Stimulated activated CD8-positive, alpha-beta memory T cell treated with anti-CD3 and anti-CD28 coated beads, Interleukin-4, amount 100 ng/mL, for 48 hours (primary cell): ENCODE results near the gene BIN1.
"Not testable (repeated sequence)": the region's sequence is repeated elsewhere in the genome, so short reads cannot be mapped to it uniquely, and the experiment has no call there.

Experiments used
- DNase-seq: peaks from one replicate; pipeline ENCODE4 v3.0.0-alpha.2; 2020

Gene BIN1

DNA sequence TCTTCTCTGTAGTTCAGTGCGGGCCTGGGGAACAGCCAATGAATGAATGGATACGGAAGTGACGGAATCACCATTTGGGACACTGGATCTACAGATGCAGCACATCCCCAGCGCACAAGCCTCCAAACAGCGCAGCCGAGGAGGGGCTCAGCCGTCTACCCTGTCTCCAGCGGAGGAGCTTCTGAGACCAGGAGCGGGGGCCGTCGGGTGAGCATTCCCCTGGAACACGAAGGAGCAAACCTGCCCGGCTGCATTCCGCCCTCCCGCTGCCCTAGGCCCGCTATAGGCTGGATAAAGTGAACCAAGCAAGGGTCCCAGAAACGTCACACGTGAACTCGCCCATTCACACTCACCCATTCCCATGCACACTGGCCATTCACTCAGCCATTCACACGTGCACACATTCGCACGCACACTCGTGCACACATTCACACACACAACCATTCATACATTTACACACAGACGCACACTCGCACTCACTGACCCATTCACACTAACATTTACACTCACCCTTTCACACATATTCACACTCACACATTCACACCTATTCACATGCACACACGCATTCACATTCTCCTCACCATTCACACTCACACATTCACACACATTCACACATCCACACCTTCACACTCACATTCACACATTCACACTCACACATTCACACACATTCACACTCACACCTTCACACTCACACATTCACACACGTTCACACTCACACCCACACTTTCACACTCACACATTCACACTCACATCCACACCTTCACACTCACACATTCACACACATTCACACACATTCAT is 63.4 kb downstream of the BIN1 start:
- DNase-seq: no peak

DNA sequence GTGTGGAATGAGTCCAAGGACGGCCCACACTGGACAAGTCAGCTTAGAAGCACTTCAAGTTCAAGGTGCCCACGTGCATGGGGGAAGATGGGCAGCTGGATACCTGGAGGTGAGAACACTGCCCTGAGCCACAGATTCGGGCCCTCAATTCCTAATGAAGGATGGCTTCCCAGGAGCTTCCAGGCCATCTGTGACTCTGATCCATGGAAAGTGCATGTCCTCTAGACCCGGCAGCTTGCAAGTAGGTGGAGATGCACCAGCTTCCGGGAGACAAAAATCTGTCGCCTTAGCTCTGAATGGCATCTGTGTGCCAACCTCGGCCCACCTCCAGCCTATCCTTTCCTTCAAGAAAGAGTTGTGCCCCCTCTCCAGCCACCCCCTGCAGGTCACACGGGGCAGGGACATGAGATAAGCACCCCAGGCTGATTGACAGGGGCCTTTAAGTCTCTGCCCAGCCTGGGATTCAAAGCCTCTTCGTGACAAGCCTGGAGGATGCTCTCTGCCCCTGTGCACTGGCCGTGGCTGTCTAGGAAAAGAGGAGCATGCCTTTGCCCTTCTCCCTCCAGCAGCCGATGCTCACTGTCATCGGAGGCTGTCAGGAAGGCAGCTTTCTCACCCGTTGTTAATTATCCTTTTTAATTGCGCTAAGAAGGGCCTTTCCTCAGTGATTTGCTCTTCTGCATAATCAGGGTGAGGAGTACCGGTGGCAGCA is 65.5 kb downstream of the BIN1 start:
- DNase-seq: no peak

DNA sequence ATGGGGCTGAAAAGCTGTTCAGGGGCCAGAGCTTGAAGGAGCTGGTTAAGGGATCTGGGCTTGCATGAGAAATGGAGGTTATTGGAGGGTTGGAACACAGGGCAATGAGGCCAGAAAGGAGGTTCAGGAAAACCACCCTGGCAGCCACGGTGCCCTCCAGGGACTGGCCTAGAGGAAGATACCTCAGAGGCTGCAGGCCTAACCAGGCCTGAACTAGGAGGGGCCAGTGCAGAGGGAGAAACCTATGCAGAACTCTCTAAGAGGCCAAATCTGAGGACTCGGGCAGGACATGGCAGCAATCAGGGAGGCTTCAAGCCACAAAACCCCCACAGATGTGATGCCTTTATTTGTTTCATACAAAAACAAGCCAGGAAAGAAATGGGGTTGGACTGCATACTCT is 66.8 kb downstream of the BIN1 start:
- DNase-seq: no peak

DNA sequence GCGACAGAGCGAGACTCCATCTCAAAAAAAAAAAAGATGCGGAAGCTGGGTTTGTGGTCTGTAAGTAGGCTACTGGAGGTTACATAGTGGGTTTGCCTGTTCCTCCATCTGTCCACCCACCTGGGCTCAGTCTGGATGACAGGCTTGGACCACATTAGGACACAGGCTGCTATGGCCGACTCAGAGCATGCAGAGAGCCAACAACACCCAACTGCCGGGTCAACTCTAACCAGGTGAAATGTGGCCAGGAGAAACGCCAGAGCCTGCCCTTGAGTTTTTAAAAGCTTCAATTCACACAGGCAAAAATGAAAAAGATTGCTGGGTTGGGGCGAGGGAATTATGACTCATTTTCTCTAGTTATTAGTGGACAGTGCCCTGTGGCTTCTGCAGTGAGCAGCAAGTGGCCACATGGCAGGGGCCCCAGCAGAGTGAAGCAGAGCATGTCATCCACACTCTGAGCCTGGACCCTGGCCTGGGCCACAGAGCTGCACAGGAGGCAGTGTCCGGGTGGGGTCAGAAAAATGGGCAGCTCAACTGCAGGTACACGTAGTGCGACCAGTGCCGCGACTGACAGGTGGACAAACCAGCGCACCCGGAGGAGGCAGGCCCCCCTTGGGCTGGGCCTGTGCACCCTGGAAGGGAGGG is 67.4 kb downstream of the BIN1 start:
- DNase-seq: no peak

DNA sequence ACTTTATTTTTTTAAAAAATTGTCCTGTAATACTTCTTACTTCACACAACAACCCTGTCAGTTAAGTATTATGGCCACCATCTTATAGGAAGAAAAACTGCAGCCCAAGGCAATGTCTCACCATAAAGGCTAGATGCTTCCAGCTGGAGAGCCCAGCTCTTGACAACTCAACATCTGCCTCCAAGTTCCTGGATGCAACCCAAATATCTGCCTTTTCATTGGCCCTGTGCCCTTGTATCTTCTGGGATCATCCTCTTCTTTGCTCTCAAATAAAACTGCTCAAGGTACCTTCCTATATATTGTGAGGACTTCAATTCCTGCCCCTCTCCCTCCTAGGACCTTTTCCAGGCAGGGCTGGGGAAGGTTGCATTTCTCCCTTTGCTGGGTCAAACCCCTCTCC is 69.5 kb downstream of the BIN1 start:
- DNase-seq: no peak

DNA sequence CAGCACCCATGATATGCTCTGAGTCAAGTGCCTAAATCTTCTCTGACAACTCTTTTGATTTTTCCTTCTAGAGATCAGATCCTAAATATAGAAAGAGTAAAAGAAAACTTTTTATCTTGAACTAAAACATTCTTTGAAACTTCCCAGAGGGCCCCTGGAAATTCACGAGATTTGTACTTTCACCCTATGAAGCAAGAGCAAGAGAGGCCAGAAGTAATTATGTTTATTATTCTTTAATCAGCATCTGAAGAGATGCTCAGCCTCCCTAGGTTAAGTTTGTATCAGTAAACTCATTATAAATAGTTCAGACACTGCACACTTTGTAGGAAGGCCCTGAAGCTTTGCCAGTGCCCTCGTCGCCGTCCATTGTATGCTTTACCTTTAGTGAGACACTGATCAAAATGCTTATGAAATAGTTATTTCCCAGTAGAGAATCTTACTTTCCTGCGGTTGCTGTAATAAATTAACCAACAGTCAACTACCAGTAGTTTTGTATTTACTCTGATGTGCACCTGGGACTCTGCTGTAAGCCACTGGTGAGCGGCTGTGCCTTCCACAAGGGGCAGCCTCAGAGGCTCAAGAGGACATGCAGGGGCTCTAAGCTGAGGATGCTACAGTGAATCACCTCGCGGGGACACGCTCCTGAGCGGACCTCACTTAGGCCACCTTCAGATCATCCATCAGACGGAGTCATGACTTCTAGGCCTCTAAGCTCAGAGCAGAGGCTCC is 71.9 kb downstream of the BIN1 start:
- no peak for DNase-seq

DNA sequence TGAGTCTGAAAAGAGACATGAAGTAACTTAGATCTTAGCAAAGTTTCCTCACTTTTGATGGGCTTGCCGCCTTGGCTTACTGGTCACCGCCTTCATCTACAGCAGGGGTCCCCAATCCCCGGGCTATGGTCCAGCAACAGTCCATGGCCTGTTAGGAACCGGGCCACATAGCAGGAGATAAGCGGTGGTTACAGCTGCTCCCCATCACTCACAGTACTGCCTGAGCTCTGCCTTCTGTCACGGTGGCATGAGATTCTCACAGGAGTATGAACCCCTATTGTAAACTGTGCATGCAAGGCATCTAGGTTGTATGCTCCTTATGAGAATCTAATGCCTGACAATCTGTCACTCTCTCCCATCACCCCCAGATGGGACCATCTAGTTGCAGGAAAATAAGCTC is 72.9 kb downstream of the BIN1 start:
- no peak for DNase-seq

DNA sequence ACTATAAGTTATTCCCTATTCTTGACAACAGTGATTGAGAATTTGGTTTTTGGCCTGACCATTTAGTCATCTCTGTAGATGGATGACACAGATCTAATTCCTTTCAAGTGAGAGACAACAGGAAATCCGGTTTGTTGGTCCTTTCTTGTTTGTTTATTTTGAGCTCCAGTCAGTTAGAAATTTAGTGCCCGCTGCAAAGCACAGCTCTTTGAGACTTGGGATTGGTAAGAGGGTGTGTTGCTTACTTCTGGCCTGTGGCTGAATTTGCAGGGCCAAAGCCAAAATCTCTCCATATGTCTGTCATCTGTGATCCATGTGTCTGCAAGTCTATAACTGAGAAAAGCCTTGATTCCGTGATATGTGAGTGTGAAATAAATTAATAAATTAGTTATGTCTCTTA is 74.3 kb downstream of the BIN1 start:
- DNase-seq: no peak

DNA sequence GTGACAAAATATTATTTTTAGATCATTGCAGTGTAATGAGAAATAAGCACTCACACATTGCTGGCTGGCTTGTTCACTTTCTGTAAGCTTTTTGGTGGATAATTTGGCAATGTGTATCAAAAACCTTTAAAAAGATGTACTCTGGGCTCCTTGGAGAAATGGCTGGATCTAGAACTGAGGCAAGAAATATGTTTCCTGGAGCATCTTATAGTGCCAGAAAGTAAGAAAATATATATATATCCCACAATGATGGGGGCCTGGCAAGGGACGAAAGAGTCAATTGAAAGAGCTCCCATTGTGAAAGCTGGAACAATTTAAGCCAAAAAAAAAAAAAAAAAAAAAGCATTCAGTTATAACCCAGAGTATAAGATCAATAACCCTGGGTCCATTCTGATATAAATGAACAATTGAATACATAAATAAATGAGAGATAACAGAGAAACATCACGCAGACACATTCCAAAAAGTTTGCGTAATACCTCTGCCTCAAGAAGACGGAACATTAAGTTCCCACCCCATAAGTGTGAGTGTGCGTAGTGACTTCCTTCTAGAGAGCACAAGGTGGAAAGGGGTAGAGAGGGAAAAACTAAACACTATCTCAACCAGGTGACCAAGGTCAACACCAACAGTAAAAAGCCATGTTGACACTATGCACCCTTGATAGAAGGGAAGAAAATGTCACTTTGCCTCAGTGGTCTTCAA is 77.5 kb downstream of the BIN1 start:
- no peak for DNase-seq

DNA sequence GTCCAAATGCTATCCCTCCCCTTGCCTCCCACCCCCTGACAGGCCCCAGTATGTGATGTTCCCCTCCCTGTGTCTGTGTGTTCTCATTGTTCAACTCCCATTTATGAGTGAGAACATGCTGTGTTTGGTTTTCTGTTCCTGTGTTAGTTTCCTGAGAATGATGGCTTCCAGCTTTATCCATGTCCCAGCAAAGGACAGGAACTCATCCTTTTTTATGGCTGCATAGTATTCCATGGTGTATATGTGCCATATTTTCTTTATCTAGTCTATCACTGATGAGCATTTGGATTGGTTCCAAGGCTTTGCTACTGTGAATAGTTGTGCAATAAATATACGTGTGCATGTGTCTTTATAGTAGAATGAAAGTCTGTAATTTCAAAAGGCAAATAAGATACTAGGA is 78.2 kb downstream of the BIN1 start:
- not testable (repeated sequence) for DNase-seq

DNA sequence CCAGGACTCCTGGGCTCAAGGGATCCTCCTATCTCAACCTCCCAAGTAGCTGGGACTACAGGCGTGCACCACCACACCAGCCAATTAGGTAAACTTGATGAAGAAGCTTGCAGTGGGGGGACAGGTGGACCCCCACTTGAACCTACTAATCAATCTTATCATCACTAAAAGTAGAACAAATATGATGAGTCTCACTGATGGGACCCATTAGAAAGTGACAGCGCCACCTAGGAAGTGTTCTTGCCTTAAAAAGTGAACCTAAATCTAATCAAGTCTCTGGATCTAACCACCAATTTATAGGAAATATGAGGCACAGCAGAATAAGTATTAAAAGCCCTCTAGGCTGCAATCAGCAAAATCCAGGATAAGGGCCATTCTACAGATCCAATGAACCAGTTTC is 79.2 kb downstream of the BIN1 start:
- no peak for DNase-seq

DNA sequence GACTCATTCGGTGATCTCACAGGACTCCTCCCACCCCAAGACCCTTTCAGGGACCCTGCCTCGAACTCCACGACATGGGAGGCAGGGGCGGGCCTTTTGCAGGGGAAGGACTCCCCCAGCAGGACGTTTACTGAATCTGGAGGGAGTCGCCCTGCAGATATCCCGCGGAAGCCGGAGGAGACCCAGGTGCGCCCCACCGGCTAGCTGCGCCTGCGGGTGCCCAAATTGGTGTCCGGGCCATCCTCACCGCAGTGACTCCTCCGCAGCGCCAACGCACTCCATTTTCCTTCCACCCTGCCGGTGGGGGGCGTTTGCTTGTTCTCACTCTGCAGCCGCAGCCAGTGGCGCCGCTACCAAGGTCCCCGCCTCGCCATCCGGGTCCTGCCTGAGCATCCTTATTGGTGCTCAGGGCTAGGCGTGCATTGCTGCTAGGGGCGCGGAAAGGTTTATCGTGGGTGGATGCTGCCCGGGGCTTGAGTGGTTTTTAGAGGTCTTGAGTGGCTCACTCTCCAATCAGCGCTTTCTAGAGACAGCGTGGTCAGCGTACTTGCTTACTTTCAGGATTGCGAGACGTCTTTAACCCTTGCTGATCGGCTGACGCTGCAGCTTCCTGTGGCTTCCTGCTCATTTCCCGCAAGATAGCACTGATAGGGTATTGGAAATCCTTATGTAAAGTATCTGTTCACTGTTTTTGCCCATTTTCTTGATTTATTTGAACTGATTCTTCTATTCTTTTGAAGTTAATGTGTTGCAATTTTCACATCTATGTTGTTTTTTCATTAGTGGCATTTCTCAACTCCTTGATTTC is 81.4 kb downstream of the BIN1 start:
- peak; percentile 82 for DNase-seq

DNA sequence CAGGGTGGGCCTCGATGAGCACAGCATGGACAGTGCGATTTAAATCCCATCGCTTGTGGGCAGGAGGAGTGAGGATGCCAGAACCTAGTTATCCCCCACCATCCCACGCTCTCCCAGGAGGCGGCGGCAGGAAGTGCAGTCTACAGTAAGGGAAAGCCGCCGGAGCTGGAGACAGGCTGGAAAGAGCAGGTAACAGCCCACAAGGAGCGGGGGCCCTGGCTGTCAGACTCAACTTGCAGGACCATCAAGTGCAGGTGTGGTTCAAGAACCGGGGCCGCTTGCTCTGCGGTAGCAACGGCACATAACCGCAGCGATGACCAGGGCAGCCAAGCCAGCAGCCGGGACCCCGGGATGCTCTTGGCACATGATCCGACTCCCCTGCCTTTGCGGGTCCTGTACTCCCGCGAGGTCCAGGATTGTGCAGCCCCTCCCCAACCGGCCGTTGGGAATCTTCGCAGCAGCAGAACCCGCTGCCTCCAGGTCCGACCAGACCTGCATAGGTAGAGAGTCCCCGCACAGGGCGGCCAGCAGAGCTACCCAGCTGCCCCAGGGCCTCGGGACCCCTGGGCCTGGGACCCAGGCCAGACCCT is 82.1 kb downstream of the BIN1 start:
- DNase-seq: no peak

DNA sequence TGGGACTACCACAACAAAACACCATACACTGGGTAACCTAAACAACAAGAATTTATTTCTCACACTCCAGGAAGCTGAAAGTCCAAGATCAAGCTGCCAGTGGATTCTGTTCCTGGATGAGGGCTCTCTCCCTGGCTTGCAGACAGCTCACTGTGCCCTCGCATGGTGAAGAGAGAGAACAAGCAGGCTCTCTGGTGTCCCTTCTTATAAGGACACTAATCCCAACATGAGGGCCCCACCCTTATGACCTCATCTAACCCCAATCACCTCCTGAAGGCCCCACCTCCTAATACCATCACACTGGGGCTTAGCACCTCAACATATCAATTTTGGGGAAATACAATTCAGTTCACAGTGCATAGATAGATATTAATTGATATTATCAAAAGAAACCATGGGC is 83.5 kb downstream of the BIN1 start:
- DNase-seq: no peak

DNA sequence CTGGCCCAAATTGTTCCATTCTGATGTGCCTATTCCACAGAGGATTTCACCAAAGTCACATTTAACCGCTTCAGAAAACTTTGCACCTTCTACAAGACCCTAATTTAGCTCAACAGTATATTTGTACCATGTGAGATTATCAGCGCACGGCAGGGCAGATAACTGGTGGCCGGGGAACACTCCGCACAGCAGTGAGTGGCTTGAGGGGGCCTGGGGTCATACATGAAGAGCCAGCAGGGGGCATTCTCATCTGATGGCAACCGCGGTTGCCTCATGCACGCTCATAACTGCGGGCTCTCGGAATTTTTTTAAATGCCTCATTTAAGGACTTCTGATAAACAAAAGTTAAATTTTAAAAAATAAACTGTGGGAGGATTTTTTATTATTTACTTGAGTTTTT is 84.1 kb downstream of the BIN1 start:
- DNase-seq: no peak

DNA sequence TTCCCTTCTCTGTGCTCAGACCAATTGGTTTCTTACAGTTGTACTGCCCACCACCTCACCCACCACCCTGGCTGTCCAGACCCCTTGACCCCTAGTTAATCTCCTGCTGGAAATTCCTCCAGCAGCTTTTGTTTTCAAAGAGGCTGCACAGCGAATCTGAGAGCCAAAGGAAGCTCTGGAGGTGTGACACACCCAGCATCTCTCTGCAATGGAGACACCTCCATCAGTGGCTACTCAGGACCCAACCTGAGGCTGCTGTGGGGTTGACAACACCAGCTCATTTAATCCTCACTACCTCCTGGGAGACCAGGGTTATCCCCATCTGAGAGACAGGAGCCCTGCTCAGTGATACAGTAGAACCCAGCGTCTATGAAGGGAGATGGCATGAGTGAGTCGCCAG is 86.4 kb downstream of the BIN1 start:
- no peak for DNase-seq

DNA sequence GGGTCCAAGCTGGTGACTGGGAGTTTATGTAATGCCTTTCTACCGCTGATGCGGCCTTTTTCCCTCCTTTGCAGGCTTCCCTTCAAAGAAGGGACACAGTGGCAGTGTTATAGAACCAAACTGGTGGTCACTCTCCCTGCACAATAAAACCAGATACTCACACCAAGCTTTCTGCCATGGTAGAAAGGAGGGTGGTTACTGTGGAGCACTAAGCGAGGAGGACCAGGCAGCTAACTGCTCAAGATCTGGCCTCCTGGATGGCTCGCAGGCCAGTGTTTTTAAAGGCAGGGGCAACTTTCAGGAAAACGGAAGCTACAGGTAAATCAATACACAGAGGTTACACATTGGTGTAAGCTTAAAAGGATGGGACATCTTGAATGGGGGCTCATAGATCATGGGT is 89.4 kb downstream of the BIN1 start:
- no peak for DNase-seq

DNA sequence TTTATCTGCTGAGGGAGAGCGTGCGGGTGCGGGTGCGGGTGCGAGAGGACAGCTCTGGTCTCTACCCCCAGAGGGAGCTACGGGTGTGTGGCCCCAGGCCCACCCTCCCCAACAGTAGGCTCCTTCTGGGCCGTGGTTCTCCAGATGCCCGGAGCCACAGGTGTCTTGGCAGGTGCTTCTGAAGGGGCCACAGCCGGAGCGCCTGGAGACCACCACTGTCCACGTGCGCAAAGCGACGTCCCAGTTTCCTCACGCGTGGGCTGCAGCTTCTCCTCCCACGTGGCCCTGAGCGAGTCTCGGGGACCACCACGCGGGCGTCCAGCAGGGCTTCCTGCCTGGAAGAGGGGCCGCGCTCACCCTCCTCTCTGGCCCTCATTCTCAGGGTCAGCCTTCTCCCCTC is 90.6 kb downstream of the BIN1 start:
- no peak for DNase-seq

DNA sequence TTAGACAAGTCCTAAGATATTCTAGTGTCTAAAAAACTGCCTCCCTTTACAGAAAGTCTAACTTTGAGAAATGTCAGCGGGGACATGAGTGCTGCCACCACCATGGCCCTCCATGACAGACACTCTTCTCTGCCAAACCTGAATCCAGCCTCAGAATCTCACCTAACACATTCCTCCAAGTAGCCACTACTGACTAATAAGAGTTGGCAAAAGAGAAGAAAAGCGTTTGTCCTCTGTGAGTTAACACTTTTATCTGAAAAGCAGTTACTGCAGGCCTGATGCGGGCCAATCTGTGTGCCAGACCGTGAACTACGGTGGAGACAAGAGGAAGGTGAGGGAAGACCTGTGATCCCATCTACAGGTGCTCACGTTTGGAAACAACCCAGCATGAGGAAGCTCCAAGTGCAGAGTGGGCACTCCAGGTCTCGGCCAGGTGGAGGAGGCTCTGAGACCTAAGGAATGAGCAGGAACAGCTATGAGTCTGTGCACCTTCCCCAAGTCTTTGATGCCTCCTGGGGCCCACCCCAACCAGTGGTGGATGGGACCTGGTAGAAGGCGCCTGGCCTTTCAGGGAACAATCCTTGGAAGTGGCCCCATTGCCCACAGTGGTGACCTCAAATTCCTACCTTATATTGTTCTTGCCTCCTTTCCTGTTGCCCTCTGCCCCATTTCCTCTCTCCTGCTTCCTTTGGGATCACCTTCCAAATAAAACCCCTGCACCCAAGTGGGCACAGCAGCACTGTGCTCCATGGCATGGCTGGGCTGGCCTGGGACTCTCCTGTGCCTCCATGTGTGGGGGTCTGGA is 91.6 kb downstream of the BIN1 start:
- DNase-seq: no peak

DNA sequence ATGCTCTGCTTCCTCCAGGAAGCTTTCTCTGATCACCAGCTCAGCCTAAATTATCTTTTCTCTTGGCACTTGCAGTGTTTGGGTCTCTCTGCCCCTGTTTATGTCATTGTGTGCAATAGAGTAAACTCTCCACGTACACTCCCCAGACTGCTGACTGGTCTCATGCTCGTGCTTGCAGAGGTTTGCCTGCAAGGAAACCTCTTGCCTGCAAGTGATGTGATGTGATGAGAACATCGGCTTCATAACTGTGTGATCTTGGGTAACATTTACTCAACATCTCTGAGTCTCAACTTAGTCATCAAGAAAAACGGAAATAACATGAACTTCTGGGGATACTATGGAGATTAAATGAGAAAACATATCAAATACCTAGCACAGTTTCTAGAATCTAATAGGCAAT is 92.3 kb downstream of the BIN1 start:
- DNase-seq: no peak

DNA sequence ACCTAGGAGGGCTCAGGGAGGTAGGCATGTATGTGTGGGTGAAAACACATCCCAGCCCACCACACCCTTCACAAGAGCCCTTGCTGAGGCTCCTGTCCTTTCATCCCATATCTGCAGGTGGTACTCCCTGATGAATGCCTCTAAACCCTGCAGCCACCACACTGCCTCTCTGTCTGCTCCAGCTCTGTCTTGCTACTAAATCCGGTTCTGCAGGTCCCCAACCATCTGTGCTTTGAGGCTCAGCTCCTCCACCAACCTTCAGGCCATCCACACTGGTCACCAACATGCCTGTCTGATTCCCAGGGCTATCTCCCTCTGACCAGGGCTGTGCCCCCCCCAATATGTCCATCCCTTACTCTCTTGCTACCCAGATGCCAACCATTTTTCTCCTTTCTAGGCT is 92.7 kb downstream of the BIN1 start:
- no peak for DNase-seq
